Measurements from ENCODE around the gene RAET1G. TPM values are rescaled to one million over a fixed set of nuclear protein-coding genes. Genes with fewer than 3 reads are reported as not detected.

RAET1G gene
- polyA plus RNA-seq, 2 of the 4 experiments (the other 2 are of a cell fraction): 10.1 to 24.4 TPM

GRCh38 chr6:149901444-149902140 is 21.3 kb downstream of the RAET1G start (continued):
- no peak for TF ChIP-seq FOXS1 (CRISPR knock-in tag; IDR thresholded peaks at IDR 0.05)

GRCh38 chr6:149900620-149901443 is 22.1 kb downstream of the RAET1G start:
- Histone ChIP-seq H3K4me2 (no peak overlapping the region), H3K4me1 (peaks cover 27% of the 10 kb centered on the region), H3K9me3 (no peaks in the 10 kb centered on the region), H3K4me3 (no peak overlapping the region), H3K27ac (0 out of 6 replicates have a peak overlapping the region, but pooled peaks of 1 of the 2 experiments have one; percentile 26)
- 89% methylated on average over 10 of the region's 11 CpGs for WGBS (ENCODE audit: missing lambda C conversion rate)
- ChIA-PET POLR2A (no interaction called here), CTCF (interaction anchor here (0.6 to 1.3 kb wide), 3 partner anchors 12 to 171 kb away, joined by 3 to 4 read pairs (median 3); no protein-coding TSS in a partner anchor)
- TF ChIP-seq BCL3 (IDR thresholded peaks at IDR 0.05) (no peak), FOSL2 (IDR thresholded peaks at IDR 0.05) (no peak), FOSL2 (CRISPR knock-in tag; IDR thresholded peaks at IDR 0.05) (no peak), E2F6 (IDR thresholded peaks at IDR 0.05; ENCODE audit: borderline replicate concordance, low read depth) (no peak), NPAS2 (CRISPR knock-in tag; IDR thresholded peaks at IDR 0.05; ENCODE audit: borderline replicate concordance) (no peak), RAD21 (conservative IDR thresholded peaks at IDR 0.05 in 1 of 2, IDR thresholded peaks at IDR 0.05 in 1 of 2) (no peak), RNF2 (IDR thresholded peaks at IDR 0.05; ENCODE audit: borderline replicate concordance, low read depth) (no peak), HOXA7 (CRISPR knock-in tag; IDR thresholded peaks at IDR 0.05) (no peak), HOXB13 (CRISPR knock-in tag; IDR thresholded peaks at IDR 0.05; ENCODE audit: low read depth) (no peak), HOXB5 (CRISPR knock-in tag; IDR thresholded peaks at IDR 0.05) (no peak), REST (IDR thresholded peaks at IDR 0.05) (no peak), JUNB (IDR thresholded peaks at IDR 0.05) (no peak), USF2 (IDR thresholded peaks at IDR 0.05) (no peak), TFCP2L1 (CRISPR knock-in tag; IDR thresholded peaks at IDR 0.05) (no peak), KDM1A (IDR thresholded peaks at IDR 0.05; ENCODE audit: low read depth) (no peak), ZSCAN20 (CRISPR knock-in tag; IDR thresholded peaks at IDR 0.05) (no peak), RCOR1 (IDR thresholded peaks at IDR 0.05; ENCODE audit: low read depth, low read length) (no peak), ATOH8 (CRISPR knock-in tag; IDR thresholded peaks at IDR 0.05; ENCODE audit: low read depth) (no peak), CHD4 (IDR thresholded peaks at IDR 0.05; ENCODE audit: borderline replicate concordance) (no peak)
- ATAC-seq (no peak), FAIRE-seq (no peak), DNase-seq (ENCODE audit: low read depth in 1 of 2, low spot score in 1 of 2) (no peak)
